ENCODE data around the gene PTGES.

- TF ChIP-seq TAF1 (IDR thresholded peaks at IDR 0.05; ENCODE audit: low read depth, low read length) (no peak), POLR2AphosphoS5 (IDR thresholded peaks at IDR 0.05; ENCODE audit: low read depth, low read length) (no peak), POLR2A (IDR thresholded peaks at IDR 0.05; ENCODE audit: low read depth, low read length) (no peak), SPI1 (IDR thresholded peaks at IDR 0.05; ENCODE audit: low read depth, low read length) (no peak)
Observed at GRCh38 chr9:129701054-129701453, 51.8 kb downstream of the PTGES start.

All from GM12891 (cell line).